T-cell (primary cell): Measurements from ENCODE around the gene PPM1A. TPM values are rescaled to one million over a fixed set of nuclear protein-coding genes. Genes with fewer than 3 reads are reported as not detected.

Source experiments
- ATAC-seq, 4 experiments: fragments of 200-7000 bp in 3 of 4; fragments of 150-1000 bp in 1 of 4; cut with Tn5 transposase; replicated peaks in 1 of 4; 1 replicate in 3 of 4; 2 replicates in 1 of 4; pipeline ENCODE4 v1.10.0; 2021; ENCODE audit warnings: moderate library complexity in 3 of 4, mild to moderate bottlenecking in 2 of 4, moderate number of reproducible peaks in 1 of 4
- CTCF ChIA-PET, 2 donors: fragments of 300-600 bp; sonication (Branson Sonifier 250); formaldehyde crosslinking; loops; one replicate each; lab custom pipeline; 2022; ENCODE audit warnings: antibody characterized with exemption in 2 of 2; lab: Charles Lee
- POLR2A ChIA-PET, 2 donors: fragments of 300-600 bp; sonication (Branson Sonifier 250); formaldehyde crosslinking; loops; one replicate each; lab custom pipeline; 2022; ENCODE audit warnings: antibody characterized with exemption in 2 of 2; lab: Charles Lee
- DNase-seq, 35 experiments: peaks; one replicate each; pipeline versions ENCODE4 v3.0.0 to v3.0.0-alpha.2; 2013 to 2023
- H3K27ac ChIP-seq: one replicate; pipeline ENCODE4 v1.5.1; 2013; ENCODE audit warnings: low read length
- H3K27me3 ChIP-seq, 2 experiments: replicated peaks in 1 of 2; 1 replicate in 1 of 2; 2 replicates in 1 of 2; pipeline versions ENCODE4 v1.6.1 to v1.7.0; 2013; ENCODE audit warnings: low read length in 1 of 2, mixed read lengths in 1 of 2; ENCODE audit not compliant: control insufficient read depth in 2 of 2, insufficient read depth in 2 of 2; ENCODE audit errors: extremely low read depth in 1 of 2
- H3K36me3 ChIP-seq, 2 donors: 1 replicate in 1 of 2; 2 replicates in 1 of 2; pipeline versions ENCODE4 v1.6.1 to v1.7.0; 2013; ENCODE audit warnings: low read length in 1 of 2; ENCODE audit not compliant: control insufficient read depth in 2 of 2, insufficient read depth in 1 of 2; ENCODE audit errors: extremely low read depth in 1 of 2
- H3K4me1 ChIP-seq, 2 experiments: 1 replicate in 1 of 2; 2 replicates in 1 of 2; pipeline versions ENCODE4 v1.6.1 to v1.7.0; 2013; ENCODE audit warnings: low read length in 2 of 2, mixed read lengths in 1 of 2; ENCODE audit not compliant: insufficient read depth in 2 of 2, control insufficient read depth in 1 of 2; ENCODE audit errors: extremely low read depth in 1 of 2
- H3K4me3 ChIP-seq, 2 donors: 1 replicate in 1 of 2; 2 replicates in 1 of 2; pipeline versions ENCODE4 v1.5.1 to v1.7.0; 2013; ENCODE audit warnings: mild to moderate bottlenecking in 2 of 2, low read length in 1 of 2, moderate library complexity in 1 of 2; ENCODE audit not compliant: control insufficient read depth in 1 of 2; ENCODE audit errors: extremely low read depth in 1 of 2
- H3K9me3 ChIP-seq: 2 replicates; pipeline ENCODE4 v1.7.0; 2013
- H3K27ac Mint-ChIP-seq, 2 donors: one replicate each; pipeline ENCODE4 v1.8.0; 2020 to 2021; ENCODE audit warnings: mild to moderate bottlenecking in 2 of 2, mixed read lengths in 2 of 2
- H3K27me3 Mint-ChIP-seq, 2 donors: one replicate each; pipeline ENCODE4 v1.8.0; 2021 to 2022; ENCODE audit warnings: mixed read lengths in 2 of 2
- H3K36me3 Mint-ChIP-seq: one replicate; pipeline ENCODE4 v1.8.0; 2021; ENCODE audit warnings: mixed read lengths
- H3K4me1 Mint-ChIP-seq, 3 donors: one replicate each; pipeline ENCODE4 v1.8.0; 2020 to 2022; ENCODE audit warnings: mixed read lengths in 3 of 3, mild to moderate bottlenecking in 1 of 3
- H3K4me3 Mint-ChIP-seq, 3 donors: one replicate each; pipeline ENCODE4 v1.8.0; 2020 to 2022; ENCODE audit warnings: mild to moderate bottlenecking in 3 of 3, mixed read lengths in 3 of 3, moderate library complexity in 3 of 3
- H3K9me3 Mint-ChIP-seq, 3 donors: one replicate each; pipeline ENCODE4 v1.8.0; 2020 to 2022; ENCODE audit warnings: mixed read lengths in 3 of 3
- WGBS: methylation state at CpG from one replicate; pipeline ENCODE4 v1.1.5; 2013; ENCODE audit warnings: missing lambda C conversion rate; ENCODE audit not compliant: insufficient coverage; 5-methylcytosine and 5-hydroxymethylcytosine counted together
- total RNA-seq, 35 experiments: library from RNA in 6 of 35; stranded (reverse) in 6 of 35; fragments of 120-200 nt in 1 of 35; gene quantifications; one replicate each; pipeline versions ENCODE4 v1.2.1 to v1.2.4 and lab custom pipeline; 2013 to 2026

PPM1A gene
- total RNA-seq, 5 donors from 2014 or later (not counting 1 experiment from before 2014, with no cell fraction given), result 42.8 to 71.6 (median 46.1) TPM

DNA sequence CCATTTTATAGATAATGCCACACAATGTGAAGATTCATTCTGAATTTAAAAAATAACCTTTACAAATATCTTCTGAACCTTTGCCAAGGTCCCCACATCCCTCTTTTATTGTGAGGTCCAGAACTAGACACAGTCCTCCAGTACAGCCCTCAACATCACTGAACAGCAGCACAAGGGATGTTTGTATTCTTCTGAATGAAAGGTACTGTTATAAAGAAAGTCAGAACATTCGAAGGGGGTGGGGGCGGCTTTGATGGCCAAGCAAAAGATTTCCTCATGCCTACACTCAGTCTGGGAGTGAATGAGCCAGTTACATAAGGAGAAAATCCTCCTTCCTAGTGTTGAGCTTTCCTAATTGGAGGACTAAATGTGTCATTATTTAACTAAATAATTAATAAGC lies 77.3 kb downstream of the PPM1A start:
- ChIA-PET CTCF (no interaction called here), POLR2A (no interaction called here)
- no peak overlapping the region for H3K27ac Mint-ChIP-seq
- Histone ChIP-seq H3K27ac (no peak overlapping the region), H3K9me3 (no peaks in the 10 kb centered on the region), H3K27me3 (peaks cover 0 to 21% of the 10 kb centered on the region in 2 experiments), H3K4me1 (peaks cover 2 to 9% of the 10 kb centered on the region in 2 experiments), H3K36me3 (no peaks in the 10 kb centered on the region), H3K4me3 (no peak overlapping the region)
- no peaks in the 10 kb centered on the region for H3K9me3 Mint-ChIP-seq
- H3K27me3 Mint-ChIP-seq, result peaks cover 3 to 15% of the 10 kb centered on the region in 2 donors
- H3K4me1 Mint-ChIP-seq, result peaks cover 14 to 20% (median 17%) of the 10 kb centered on the region in 3 donors
- no peaks in the 10 kb centered on the region for H3K36me3 Mint-ChIP-seq
- ATAC-seq (no peak), DNase-seq (no peak)
- WGBS, result no CpG with 5 or more reads among the region's 2 CpGs
- no peak overlapping the region for H3K4me3 Mint-ChIP-seq

DNA sequence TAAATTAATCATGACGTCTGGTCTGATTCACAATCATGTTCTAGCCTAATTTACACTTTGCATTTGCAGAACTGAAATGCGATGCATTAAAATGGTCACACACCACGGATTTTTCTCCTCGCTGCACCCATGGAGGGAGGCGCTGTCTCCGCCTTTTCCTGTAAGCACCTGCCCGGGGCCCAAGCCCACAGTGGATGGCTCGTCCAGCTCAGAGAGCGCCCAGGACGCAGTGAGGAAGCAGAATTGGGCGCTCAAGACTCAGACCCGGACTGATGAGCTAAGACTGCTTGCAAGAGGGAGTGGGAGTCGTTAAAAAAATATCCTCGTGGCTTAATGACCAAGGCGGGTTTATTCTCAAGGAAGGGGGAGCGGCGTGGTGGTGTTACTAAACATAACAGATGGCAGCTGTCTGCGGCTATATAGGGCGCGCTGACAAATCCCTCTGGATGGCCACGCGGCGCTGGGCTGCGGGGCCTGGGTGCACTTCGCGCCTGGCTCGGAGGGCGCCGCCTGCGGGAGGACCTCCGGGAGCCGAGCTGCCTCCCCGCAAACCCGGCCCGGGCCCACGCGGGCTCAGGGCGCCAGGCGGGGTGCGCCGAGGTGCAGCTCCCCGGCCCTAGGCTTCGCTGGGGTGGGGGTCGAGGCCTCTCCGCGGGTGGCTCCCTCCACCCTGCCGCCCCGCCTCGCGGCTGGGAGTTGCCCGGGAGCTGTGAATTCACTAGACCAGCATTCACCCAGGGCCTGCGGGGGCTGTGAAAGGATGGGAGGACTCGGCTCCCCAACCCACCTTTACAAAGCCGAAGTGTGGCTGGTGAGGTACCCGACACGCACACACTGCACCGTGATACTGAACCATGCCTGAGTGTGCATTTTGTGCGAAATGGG lies 78.7 kb downstream of the PPM1A start:
- POLR2A ChIA-PET, result no interaction called here
- CTCF ChIA-PET, result interaction anchor here in 1 of 2 donors (0.6 kb wide), 1 partner anchor 11 kb away, joined by 3 read pairs; no protein-coding TSS in a partner anchor
- 5% methylated on average over 49 of the region's 58 CpGs for WGBS
- DNase-seq, result peak in 27 of 35 experiments; percentile 2 to 45 (median 15)
- Histone ChIP-seq H3K9me3 (no peaks in the 10 kb centered on the region), H3K27me3 (peaks cover 0 to 24% of the 10 kb centered on the region in 2 experiments), H3K4me1 (peaks cover 2 to 13% of the 10 kb centered on the region in 2 experiments), H3K27ac (no peak overlapping the region), H3K4me3 (peak overlapping the region; percentile 52 to 68), H3K36me3 (no peaks in the 10 kb centered on the region)
- Mint-ChIP-seq H3K9me3 (no peaks in the 10 kb centered on the region), H3K27me3 (peaks cover 3 to 15% of the 10 kb centered on the region in 2 donors), H3K4me3 (peak overlapping the region; percentile 78 to 87 (median 83)), H3K27ac (peak overlapping the region; percentile 64 to 73), H3K36me3 (no peaks in the 10 kb centered on the region), H3K4me1 (peaks cover 25 to 28% (median 26%) of the 10 kb centered on the region in 3 donors)
- peak; percentile 39 to 50 (median 44) for ATAC-seq

- peaks cover 3 to 21% of the 10 kb centered on the region in 2 donors for H3K27me3 Mint-ChIP-seq
- H3K36me3 Mint-ChIP-seq, result no peaks in the 10 kb centered on the region
- Histone ChIP-seq H3K36me3 (no peaks in the 10 kb centered on the region), H3K27me3 (peaks cover 0 to 17% of the 10 kb centered on the region in 2 experiments), H3K27ac (no peak overlapping the region), H3K9me3 (no peaks in the 10 kb centered on the region), H3K4me1 (peaks cover 2 to 13% of the 10 kb centered on the region in 2 experiments), H3K4me3 (no peak overlapping the region)
- DNase-seq (no peak), ATAC-seq (no peak)
- peak overlapping the region; percentile 21 to 78 (median 53) for H3K4me3 Mint-ChIP-seq
- H3K4me1 Mint-ChIP-seq, result peaks cover 29 to 32% (median 30%) of the 10 kb centered on the region in 3 donors
- H3K27ac Mint-ChIP-seq, result no peak overlapping the region
- CTCF ChIA-PET, result interaction anchor here in 1 of 2 donors (0.7 kb wide), 1 partner anchor 366 kb away, joined by 4 read pairs; no protein-coding TSS in a partner anchor
- POLR2A ChIA-PET, result no interaction called here
- H3K9me3 Mint-ChIP-seq, result no peaks in the 10 kb centered on the region
- 96% methylated on average over 3 of the region's 6 CpGs for WGBS
These were observed 79.6 kb downstream of the PPM1A start for GRCh38 chr14:60328583-60328982.

- H3K27ac ChIP-seq, result no peak overlapping the region
- Mint-ChIP-seq H3K36me3 (no peaks in the 10 kb centered on the region), H3K9me3 (no peaks in the 10 kb centered on the region), H3K4me3 (no peak overlapping the region), H3K27ac (no peak overlapping the region), H3K4me1 (peaks cover 29 to 32% (median 30%) of the 10 kb centered on the region in 3 donors), H3K27me3 (peaks cover 8 to 27% of the 10 kb centered on the region in 2 donors)
- no peak for DNase-seq
- H3K4me1 ChIP-seq, result peaks cover 2 to 13% of the 10 kb centered on the region in 2 experiments
- CTCF ChIA-PET, result interaction anchor here in 1 of 2 donors (0.7 to 3.2 kb wide), 3 partner anchors 63 to 367 kb away, joined by 3 to 24 read pairs (median 4); partner anchors contain the start of gene PPM1A
- no peaks in the 10 kb centered on the region for H3K36me3 ChIP-seq
- no CpG with 5 or more reads among the region's 2 CpGs for WGBS
- H3K9me3 ChIP-seq, result no peaks in the 10 kb centered on the region
- ATAC-seq, result no peak
- peaks cover 0 to 16% of the 10 kb centered on the region in 2 experiments for H3K27me3 ChIP-seq
- no peak overlapping the region for H3K4me3 ChIP-seq
- POLR2A ChIA-PET, result interaction anchor here in 1 of 2 donors (0.6 to 0.7 kb wide), 2 partner anchors 71 to 82 kb away, joined by 3 to 6 read pairs; no protein-coding TSS in a partner anchor
These were observed 80.3 kb downstream of the PPM1A start for GRCh38 chr14:60329274-60329673.

DNA sequence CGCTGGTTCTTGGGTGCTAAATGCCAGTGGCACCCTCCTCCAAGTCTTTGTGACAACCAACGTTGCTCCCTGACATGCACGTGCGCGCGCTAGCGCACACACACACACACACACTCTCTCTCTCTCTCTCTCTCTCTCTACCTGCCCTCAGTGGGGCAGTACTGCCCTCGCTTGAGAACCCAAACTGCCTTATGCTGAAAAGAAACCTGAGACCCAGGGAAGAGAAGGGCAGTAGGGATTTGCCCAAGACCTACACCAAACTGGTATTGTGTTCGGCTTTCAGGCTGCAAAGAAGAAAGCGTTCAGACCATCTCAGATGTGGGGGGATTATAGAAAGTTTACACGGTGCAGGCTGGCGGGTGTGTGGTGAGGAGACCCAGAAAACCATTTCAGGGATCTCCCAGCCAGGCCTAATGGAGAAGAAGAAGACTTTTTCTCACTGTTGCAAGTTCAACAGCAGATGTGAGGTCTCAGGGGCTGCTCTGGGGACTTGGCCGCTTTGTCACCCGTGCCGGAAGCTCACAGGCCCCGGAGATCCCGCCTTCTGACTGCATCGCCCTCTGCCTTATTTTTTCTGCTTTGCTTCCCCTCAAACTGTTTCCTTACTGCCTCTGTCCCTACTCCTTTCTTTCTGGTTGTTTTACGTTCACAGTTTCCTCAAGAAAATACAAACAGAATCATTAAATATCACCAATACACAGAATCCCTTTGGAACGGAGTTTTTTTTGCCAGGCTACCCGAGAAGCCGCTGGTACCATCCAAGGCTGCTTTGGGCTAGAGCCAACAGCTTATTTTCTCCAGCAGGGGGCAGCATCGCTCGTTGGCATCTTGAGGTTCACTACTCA lies 82.4 kb downstream of the PPM1A start:
- CTCF ChIA-PET, result interaction anchor here (0.5 to 3.2 kb wide), 31 partner anchors 9 to 1236 kb away, joined by 3 to 24 read pairs (median 3); partner anchors contain the start of genes DHRS7 (in 1 of the 2), JKAMP (in 1 of the 2), L3HYPDH (in 1 of the 2) and PPM1A (in 1 of the 2)
- ATAC-seq (peak; percentile 76 to 82 (median 78)), DNase-seq (peak; percentile 43 to 87 (median 70))
- Mint-ChIP-seq H3K4me1 (peaks cover 29 to 32% (median 30%) of the 10 kb centered on the region in 3 donors), H3K27ac (peak overlapping the region; percentile 93 to 94), H3K27me3 (peaks cover 18 to 34% of the 10 kb centered on the region in 2 donors), H3K4me3 (peak overlapping the region; percentile 86 to 97 (median 91)), H3K9me3 (no peaks in the 10 kb centered on the region), H3K36me3 (no peaks in the 10 kb centered on the region)
- POLR2A ChIA-PET, result interaction anchor here in 1 of 2 donors (0.7 to 1.0 kb wide), 2 partner anchors 82 to 1286 kb away, joined by 3 to 4 read pairs; partner anchors contain the start of gene PPM1A
- peak overlapping the region; percentile 59 to 78 for H3K4me3 ChIP-seq
- peaks cover 2 to 13% of the 10 kb centered on the region in 2 experiments for H3K4me1 ChIP-seq
- peaks cover 0 to 16% of the 10 kb centered on the region in 2 experiments for H3K27me3 ChIP-seq
- WGBS, result under 1% methylated on average over 15 of the region's 24 CpGs
- no peaks in the 10 kb centered on the region for H3K36me3 ChIP-seq
- no peaks in the 10 kb centered on the region for H3K9me3 ChIP-seq
- H3K27ac ChIP-seq, result peak overlapping the region; percentile 53
